Left kidney (tissue), 2 donors: ENCODE measurements around the gene GPR32. TPM values are rescaled to one million over a fixed set of nuclear protein-coding genes. Genes with fewer than 3 reads are reported as not detected.
"Not testable (repeated sequence)": the region's sequence is repeated elsewhere in the genome, so short reads cannot be mapped to it uniquely, and the experiment has no call there.

Source experiments
- DNase-seq: peaks from one replicate; pipeline ENCODE4 v3.0.0-alpha.2; 2013
- polyA plus RNA-seq: library from polyadenylated mRNA; unstranded; fragments of 120-200 nt; gene quantifications from one replicate; pipeline ENCODE4 v1.2.1, GENCODE V29; 2013; ENCODE audit not compliant: insufficient read length

Gene GPR32
- polyA plus RNA-seq, 1 donor = not detected

DNA sequence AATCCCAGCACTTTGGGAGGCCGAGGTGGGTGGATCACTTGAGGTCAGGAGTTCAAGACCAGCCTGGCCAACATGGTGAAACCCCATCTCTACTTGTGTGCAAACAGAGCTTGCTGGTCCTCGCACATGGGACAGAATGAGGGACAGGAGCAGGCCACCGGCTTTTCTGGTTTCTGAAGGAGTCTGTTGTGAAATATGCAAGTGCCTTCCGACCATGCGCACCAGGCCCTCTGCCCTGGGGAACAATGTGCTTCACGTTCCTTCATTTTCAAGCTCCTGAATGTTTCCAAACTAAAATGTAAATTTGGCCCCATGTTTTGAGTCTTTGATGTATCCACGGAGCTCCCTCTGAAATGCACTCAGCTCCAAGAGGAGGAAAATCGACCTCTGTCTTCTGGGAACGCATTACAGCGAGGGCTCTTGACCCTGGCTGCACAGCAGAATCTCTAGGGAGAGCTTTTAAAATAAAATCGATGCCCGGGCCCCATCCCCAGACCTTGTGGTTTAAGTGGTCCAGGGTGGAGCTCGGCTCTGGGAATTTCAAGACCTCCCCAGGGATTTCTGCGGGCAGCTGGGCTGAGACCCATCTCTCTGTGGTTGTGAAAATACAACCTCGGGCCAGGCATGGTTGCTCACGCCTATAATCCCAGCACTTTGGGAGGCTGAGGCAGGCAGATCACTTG lies 10.6 kb downstream of the GPR32 start:
- DNase-seq = no peak

DNA sequence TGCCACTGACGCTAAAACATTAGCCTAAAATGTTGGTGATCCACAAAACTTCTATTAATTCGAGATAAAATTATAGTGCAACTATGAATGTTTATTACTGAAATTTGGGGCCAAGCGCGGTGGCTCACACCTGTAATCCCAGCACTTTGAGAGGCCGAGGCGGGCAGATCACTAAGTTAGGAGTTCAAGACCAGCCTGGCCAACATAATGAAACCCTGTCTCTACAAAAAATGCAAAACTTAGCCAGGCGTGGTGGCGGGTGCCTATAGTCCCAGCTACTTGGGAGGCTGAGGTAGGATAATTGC lies 13.5 kb downstream of the GPR32 start:
- DNase-seq = not testable (repeated sequence)

DNA sequence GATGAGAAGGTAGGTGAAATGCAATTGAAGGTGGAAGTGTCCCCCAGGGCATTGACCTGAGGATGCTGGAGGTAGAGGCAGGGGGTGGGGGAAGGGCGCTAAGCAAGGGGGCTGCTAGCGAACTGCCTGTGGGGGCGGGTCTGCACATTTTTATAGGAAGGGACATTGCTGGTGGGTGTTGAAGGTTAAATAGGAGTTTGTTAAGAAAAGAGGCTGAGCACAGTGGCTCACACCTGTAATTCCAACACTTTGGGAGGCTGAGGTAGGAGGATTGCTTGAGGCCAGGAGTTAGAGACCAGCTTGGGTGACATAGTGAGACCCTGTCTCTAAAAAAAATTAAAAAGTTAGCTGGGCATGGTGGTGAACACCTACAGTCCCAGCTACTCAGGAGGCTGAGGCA lies 14.4 kb downstream of the GPR32 start:
- no peak for DNase-seq

DNA sequence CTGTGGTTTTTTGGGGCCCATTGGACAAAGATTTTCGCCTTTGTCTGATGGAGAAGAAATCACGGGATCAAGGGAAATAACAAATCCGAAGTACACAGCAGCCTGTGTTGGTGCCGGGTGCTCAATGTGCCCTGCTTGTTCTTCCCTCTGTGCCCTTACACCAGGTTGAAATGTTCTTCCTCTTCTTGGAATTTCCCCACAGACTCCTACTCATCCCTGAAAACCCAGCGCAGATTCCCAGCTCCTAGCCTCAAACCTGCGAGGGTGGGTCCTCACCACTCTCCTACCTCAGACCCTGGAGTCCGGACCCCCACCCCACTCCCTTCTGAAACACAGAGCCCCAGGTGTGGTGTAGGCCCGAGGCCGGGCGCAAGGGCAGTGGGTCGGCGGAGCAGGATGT lies 15.1 kb downstream of the GPR32 start:
- DNase-seq = no peak

DNA sequence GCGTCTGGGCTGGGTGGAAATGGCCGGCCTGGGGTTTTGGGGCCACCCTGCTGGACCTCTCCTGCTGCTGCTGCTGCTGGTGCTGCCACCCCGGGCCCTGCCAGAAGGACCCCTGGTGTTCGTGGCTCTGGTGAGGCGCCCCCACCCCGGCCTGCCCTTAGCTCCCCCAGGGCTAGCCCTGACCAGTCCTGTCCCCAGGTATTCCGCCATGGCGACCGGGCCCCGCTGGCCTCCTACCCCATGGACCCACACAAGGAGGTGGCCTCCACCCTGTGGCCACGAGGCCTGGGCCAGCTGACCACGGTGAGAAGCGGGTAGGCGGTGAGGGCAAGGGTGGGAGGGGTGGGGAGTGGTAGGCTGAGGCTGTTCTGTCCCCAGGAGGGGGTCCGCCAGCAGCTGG lies 20.1 kb downstream of the GPR32 start, which contains the start of gene ACP4:
TSS of gene ACP4 (plus strand) at position 20 of the 400 bp plus-strand sequence. CDS start at position 20, 0 bp downstream.
- no peak for DNase-seq

DNA sequence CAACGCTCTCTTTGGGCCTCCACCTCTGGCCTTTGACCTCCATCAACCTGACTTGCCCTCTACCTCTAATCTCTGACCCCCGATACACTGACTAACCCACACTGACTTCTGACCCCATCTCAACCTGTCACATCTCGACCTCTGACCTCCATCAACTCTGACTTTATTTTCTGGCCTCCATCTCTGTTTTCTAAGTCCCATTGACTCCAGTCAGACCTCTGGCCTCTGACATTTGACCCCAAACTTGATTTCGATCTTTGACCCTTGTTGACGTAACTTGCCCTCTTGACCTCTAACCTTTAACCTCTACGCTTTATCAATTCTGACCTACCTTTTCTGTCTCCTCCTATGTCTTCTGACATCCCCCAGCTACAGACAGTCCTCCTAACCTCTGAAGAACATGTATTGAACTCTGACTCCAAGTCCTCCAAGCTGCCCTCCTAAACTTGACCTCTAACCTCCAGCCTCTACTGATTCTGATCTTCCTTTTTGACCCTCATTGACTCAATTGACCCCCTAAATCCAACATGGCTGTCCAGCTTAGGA lies 20.7 kb downstream of the GPR32 start:
- no peak for DNase-seq

DNA sequence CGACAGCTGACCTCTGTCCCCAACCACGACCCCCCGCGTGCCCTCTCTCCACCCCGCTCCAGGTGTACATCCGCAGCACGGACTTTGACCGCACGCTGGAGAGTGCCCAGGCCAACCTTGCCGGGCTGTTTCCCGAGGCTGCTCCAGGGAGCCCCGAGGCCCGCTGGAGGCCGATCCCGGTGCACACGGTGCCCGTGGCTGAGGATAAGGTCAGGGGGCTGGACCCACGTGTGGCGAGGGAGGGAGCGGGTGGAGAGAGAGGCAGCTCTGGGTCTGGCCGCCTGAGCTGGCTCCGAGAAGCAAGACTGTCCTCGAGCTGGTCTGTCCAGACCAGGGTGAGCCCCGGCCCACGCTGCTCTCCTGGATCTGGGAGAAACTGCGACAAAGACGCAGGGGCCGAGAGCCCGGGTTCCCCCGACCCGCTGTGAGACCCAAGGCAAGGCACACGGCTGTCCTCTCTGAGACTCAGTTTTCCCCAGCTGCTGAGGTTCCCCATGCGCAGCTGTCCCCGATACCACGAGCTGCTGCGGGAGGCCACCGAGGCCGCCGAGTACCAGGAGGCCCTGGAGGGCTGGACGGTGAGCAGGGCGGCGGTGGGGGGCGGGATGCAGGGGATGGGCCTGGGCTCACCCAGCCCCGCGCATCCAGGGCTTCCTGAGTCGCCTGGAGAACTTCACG lies 21.5 kb downstream of the GPR32 start:
- DNase-seq = no peak

DNA sequence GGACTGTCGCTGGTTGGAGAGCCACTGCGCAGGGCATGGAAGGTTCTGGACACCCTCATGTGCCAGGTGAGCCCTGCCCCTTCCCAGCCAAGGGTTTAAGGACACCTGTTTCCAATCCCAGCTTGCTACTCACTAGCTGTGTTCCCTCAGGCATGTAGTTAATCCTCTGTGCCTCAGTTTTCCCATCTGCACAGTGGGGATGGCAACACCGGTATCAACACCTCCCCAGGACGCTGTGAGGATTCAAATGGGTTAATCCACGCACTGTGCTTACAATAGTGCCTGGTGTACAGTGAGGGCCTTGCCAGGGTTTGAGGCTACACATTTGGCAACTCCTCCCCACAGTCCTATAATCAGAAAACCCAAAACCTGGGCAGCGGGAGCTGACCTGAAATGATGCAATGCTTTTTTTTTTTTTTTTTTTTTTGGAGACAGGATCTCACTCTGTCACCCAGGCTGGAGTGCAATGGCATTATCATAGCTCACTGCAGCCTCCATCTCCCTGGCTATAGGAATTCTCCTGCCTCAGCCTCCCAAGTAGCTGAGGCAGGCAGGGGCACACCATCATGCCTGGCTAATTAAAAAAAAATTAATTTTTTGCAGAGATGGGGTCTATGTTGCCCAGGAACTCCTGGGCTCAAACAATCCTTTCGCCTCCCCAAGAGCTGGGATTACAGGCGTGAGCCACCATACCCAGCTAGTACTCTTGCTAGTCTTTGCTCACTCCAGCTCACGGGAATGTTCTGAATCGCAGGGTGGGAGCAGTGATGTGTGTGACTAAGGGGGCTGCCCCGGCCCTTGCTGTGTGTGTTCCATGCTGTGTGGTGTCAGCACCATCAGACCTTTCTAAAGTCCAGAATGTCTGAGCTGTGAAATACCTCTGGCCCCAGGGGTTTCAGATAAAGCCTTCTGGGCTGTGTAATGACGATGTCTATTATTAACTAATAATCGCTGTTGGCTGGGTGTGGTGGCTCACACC lies 22.3 kb downstream of the GPR32 start:
- no peak for DNase-seq

DNA sequence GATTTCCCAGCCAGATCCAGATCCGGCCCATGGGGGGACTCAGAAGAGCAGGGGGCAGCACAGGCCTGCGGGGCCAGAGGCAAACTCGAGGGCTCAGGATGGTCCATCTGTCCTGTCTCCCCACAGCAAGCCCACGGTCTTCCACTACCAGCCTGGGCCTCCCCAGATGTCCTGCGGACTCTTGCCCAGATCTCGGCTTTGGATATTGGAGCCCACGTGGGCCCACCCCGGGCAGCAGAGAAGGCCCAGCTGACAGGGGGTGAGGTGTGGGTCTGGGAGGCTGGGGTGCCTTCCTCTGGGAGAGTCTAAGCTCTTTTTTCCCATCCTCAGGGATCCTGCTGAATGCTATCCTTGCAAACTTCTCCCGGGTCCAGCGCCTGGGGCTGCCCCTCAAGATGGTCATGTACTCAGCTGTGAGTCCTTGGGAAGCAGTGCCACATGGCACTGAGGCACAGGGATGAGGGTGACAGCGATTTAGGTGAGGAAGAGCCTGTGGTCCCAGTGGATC lies 23.3 kb downstream of the GPR32 start:
- no peak for DNase-seq

DNA sequence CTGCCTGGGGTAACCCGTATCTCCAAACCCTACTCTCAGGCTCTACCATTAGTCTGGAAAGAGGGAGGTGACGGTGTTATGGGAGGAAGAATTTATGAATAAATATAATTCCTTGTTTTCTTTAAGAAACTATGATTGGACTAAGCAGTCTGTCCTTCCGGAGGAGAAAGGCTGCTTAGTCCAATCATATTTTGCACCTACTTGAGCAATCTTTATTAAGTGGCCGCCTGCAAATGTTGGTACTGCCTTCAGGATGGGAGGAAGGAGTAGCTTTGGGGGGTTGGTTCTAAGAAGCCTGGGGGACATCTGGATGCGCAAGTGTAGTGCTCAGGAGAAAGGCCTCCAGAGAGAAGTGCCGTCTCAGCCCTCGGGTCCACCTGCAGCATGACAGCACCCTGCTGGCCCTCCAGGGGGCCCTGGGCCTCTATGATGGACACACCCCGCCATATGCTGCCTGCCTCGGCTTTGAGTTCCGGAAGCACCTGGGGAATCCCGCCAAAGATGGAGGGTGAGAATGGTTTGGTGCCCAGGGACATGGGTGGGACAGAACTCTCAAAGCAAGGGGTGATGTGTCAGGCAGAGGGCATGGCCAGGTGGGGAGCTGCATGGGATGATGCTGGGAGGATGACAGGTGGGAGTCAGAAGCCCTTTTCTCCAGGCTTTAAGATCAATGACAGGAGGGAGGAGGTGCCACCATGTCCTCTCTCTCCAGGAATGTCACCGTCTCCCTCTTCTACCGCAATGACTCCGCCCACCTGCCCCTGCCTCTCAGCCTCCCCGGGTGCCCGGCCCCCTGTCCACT lies 24.0 kb downstream of the GPR32 start:
- no peak for DNase-seq

DNA sequence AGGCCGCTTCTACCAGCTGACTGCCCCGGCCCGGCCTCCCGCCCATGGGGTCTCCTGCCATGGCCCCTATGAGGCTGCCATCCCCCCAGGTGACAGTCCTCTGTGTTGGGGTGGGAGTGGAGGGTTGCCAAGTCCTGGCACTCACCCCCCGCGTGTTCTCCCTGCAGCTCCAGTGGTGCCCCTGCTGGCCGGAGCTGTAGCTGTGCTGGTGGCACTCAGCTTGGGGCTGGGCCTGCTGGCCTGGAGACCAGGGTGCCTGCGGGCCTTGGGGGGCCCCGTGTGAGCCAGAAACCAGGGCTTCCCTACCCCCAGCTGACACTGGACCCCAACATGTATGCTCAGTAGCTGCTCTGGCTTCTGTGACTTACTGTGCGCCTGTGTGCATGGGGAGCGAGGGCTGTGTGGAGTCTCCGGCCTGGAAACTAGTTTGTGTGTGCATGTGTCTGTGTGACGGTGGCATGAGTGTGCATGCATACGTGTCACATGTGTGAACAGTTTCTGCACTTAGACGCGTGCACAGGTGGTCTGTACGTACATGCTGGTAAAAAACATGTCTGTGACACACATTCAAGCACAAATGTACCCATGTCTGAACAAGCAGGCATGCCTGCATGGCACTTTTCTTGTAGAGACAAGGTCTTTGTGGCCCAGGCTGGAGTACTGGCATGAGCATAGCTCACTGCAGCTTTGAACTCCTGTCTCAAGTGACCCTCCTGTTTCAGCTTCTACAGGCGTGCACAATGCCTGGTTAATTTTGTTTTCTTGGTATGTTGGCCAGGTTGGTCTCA lies 24.8 kb downstream of the GPR32 start:
- no peak for DNase-seq

DNA sequence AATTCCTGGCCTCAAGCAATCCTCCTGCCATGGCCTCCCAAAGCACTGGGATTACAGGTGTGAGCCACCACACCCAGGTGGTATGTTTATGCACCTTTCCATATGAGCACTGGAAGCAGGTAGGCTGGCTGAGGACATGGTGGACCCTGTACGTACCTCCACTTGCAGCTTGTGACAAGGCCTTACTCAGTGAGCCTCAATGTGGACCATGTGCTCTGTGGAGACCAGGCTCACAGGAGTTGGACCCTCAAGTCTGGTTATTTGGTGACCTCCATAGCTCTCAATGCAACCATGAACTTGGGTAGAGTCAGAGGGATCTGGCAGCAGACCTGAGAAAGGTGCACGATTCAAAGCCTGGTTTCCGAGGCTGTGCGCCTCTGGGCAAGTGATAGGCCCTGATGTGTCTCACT lies 25.4 kb downstream of the GPR32 start:
- DNase-seq = no peak

DNA sequence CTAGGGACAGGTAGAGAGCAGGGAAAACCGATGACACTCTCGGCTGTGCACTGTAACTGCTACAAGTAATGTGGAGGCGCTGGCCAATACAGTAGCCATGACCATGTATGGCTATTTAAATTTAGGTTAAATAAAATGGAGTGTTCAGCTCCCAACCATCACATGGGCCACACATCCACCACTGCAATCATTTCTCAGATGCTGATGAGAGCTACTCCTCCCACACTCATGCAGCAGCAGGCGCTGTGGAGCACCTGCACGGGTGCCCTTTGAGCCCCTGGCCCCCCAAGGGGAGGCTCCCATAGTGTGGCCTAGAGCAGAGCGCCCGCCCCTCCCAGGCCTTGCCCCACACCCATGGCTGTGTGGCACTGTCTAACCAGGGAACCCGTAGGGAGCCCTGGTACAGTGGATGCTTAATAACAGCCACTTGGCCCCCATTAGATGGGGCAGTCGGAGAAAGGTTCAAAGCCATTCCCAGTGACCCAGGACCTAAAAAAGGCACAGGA lies 25.9 kb downstream of the GPR32 start:
- DNase-seq = no peak

DNA sequence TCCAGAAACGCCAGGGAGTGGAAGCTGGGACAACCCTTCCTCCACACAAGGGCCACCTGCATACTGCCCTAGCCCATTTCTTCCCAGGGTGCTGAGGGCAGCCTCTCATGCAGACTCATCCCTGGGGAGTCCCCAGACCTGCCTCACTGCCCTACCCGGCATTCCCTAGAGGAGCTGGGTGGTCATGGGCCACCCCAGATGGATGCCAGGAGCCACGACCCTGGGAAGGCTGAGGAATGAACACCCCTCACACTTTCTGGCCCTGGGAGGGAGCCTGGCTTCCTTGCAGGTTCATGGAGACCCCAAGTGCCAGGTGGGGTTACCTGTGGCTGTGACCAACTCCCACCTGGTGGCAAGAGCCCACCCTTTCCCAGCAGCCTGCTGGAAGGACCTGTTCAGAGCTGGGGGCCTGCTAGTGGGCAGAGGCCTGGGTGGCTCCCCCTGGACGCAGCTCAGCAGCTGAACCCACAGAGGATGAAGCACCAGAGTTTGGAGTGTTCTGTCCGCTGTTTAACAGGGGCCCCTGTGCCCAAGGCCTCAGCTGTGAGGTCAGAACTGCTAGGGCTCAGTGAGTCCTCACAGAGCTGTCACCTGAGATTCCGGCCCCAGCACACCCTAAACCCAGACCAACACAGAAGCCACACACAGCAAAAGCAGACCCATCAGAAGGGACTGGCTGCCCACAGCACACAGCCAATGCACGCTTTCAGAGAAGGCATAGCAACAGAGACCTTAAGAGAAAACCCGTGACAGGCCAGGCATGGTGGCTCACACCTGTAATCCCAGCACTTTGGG lies 26.6 kb downstream of the GPR32 start:
- DNase-seq = no peak

DNA sequence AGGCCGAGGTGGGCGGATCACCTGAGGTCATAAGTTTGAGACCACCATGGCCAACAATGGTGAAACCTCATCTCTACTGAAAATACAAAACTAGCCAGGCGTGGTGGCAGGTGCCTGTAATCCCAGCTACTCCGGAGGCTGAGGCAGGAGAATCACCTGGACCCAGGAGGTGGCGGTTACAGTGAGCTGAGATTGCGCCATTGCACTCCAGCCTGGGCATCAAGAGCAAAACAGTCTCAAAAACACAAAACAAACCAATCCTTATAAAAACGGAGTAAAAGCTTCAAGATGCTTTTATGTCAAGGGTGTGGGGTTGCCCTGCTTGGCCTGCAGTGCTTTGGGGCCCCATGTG lies 27.1 kb downstream of the GPR32 start:
- no peak for DNase-seq

DNA sequence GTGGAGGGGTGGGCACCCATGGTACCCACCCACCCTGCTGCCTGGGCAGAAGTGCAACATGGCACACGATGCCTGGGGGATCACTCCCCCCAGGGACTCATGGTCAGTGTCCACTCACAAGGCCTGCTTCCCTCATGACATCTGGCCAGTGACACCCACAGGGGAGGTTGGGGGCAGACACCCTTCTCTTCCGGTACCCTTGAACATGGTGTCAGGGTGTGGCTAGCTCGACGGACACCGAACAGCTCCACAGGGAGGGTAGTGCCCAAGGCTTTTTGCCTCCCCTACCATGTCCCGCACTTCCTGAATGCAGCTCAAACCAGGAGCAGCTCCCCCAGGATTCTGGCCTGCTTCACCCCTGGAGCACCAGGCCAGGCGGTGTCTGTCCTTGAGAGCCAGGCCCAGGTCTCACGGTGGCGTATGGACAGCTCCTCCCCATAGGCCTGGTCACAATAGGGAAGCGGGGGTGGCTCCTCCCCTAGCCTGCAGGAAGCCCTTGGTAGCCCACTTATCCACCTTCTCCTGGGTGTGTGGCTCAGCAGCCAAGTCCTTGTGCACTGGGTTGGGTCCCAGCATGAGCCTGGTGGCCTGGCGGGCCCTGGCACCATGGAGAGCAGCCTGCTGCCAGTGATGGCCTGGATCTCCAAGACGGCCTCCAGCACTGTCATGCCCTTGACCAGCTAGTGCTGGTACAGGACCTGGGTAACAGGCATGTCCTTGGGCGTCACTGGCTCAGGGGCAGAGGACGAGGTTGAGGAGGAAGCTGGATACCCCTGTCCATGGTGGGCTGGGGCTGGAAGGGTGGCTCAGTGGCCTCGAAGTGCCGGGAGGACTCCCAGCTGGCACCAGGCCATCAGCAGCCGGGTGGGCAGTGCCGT lies 27.8 kb downstream of the GPR32 start:
- DNase-seq = no peak

DNA sequence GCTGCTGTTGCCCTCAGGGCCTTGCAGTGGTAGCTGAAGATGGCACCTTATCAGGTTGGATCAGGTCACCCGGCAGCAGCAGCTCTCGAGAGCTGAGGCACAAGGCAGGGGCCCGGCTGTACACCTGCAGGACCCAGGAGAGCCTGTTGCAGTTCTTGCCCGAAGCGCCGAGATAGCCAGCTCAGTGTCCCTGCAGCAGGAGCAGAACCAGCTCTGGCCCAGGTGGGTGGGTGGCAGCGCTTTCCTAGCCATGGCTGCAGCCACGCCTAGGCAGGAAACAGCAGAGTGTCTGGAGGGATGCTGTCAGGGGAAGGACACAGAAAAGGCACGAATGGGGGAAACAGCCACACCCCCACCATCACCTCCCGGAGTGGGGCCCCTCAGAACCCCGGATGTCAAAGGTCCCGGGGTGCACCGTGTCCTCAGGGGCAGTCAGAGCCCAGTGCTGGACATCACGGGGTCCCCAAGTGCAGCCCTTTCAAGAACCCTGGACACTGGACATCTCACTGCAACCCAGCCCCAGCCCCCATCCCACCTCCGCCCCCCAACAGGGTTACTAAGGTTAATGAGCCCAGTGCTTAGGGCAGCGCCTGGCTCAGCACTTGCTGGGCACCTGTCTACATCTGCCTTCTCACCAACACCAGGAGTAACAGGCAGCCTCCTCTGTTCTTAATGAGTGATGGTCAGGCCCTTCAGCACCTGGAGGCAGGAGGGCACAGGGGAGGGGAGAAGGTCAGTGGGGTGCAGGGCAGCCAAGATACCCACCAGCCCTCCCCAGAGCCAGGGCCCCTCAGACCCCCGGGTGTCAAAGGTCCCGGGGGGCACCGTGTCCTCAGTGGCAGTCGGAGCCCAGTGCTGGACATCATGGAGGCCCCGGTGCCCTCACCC lies 28.6 kb downstream of the GPR32 start:
- DNase-seq = no peak

DNA sequence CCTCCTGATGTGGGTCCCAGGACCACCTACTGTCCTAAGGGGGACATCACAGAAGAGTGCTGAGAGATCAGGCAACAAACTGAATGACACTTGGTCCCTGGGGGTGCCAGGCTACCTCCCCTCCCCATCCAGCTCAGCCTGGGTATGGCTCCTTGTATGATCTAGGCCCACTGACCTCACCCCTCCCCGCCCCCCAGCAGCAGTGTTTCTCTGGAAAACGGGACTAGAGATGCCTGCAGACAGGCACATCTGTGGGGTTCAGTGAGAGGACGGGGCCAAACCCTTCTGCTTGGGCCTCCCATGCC lies 29.2 kb downstream of the GPR32 start:
- no peak for DNase-seq
